Fibroblast of the aortic adventitia (primary cell): ENCODE results near the gene WDHD1. TPM values are rescaled to one million over a fixed set of nuclear protein-coding genes. Genes with fewer than 3 reads are reported as not detected.
A peak's percentile ranks its signal among the peaks of the same experiment; 100 is the strongest.
"Not testable (repeated sequence)": the region's sequence is repeated elsewhere in the genome, so short reads cannot be mapped to it uniquely, and the experiment has no call there.

ENCODE experiments used
- DNase-seq: peaks from one replicate; pipeline ENCODE4 v3.0.0-alpha.2; 2010; ENCODE audit warnings: low read depth
- H3K4me3 ChIP-seq: 2 replicates; pipeline ENCODE4 v1.5.1; 2011; ENCODE audit warnings: low read depth, mild to moderate bottlenecking, control low read depth, low read length, moderate library complexity
- total RNA-seq: library from RNA; depleted of rRNA; stranded (reverse); fragments of >200 nt; gene quantifications from 2 replicates; pipeline ENCODE4 v1.2.3, GENCODE V29; 2012; ENCODE audit warnings: low replicate concordance
- TF ChIP-seq, protein P1 (sequence below): IDR thresholded peaks from 2 replicates; pipeline ENCODE4 v1.5.1; 2011; ENCODE audit warnings: mild to moderate bottlenecking, low read length, control low read depth, inconsistent platforms; ENCODE audit not compliant: insufficient read depth

WDHD1 gene
- total RNA-seq, 1 donor = 27.0 TPM

DNA sequence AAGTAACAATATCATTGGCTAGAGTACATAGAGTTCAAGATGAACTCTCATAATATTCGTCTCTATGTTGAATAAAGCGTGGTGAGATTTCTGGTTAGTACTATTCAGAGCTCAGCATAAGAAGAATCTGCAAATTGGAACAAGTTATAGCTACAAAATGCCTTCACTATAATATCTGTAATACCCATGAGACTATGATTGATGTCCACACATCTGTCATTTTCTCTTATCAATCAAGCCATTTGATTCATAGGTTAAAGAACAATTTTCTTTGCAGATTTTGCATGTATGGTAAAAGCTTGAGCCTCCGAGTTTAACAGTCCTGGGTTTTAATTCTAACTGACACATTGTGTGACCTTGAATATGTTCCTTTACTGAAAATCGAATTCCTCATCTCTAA lies 1.6 kb upstream of the WDHD1 start:
- peak overlapping the region; percentile 96 for H3K4me3 ChIP-seq
- TF ChIP-seq, protein P1, sequence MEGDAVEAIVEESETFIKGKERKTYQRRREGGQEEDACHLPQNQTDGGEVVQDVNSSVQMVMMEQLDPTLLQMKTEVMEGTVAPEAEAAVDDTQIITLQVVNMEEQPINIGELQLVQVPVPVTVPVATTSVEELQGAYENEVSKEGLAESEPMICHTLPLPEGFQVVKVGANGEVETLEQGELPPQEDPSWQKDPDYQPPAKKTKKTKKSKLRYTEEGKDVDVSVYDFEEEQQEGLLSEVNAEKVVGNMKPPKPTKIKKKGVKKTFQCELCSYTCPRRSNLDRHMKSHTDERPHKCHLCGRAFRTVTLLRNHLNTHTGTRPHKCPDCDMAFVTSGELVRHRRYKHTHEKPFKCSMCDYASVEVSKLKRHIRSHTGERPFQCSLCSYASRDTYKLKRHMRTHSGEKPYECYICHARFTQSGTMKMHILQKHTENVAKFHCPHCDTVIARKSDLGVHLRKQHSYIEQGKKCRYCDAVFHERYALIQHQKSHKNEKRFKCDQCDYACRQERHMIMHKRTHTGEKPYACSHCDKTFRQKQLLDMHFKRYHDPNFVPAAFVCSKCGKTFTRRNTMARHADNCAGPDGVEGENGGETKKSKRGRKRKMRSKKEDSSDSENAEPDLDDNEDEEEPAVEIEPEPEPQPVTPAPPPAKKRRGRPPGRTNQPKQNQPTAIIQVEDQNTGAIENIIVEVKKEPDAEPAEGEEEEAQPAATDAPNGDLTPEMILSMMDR = no peak
- DNase-seq = no peak

DNA sequence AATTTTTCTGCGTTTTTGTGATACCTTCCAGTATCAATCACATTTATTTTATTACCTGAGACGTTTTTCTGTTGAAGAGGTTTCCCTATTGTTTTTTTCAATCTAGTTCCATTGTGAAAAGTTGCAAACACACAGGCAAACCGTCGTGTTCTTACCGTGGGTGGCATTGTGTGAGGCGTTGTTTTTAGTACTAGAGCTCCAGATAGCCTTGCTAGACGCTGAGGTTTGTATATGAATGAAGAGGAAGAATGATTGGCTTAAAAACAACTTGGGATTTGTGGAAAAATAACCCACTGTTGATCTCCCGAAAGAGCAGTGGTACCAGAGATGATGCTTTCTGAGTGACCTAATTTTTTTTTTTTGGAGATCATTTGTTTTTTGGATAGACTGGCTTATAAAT lies 1.2 kb upstream of the WDHD1 start:
- TF ChIP-seq, protein P1 = no peak
- DNase-seq = no peak
- peak overlapping the region; percentile 96 for H3K4me3 ChIP-seq

DNA sequence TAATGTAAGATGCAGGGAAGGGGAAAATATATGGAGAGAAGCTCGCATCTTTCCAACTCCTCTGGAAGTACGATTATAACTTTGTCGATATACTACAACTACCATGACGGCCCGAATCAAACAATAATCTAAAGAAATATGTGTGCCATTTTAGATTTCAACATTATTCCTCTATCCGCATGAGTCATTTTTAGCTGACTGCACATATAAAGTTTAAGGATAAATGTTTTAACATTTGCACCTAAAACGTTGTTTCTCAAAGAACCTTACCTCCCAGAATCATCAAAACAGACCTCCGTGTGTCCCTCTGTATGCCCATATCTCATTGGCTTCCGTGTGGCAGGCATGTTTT lies 482 bp downstream of the WDHD1 start:
- TF ChIP-seq, protein P1 = no peak
- peak overlapping the region; percentile 96 for H3K4me3 ChIP-seq
- no peak for DNase-seq

GRCh38 chr14:55025948-55026347 lies 951 bp downstream of the WDHD1 start:
- TF ChIP-seq, protein P1 = no peak
- peak overlapping the region; percentile 96 for H3K4me3 ChIP-seq
- no peak for DNase-seq

- DNase-seq, H3K4me3 ChIP-seq: not testable (repeated sequence)
These were observed 2.5 kb downstream of the WDHD1 start for GRCh38 chr14:55024365-55024764.

- no peak overlapping the region for H3K4me3 ChIP-seq
- DNase-seq = no peak
- TF ChIP-seq, protein P1 = no peak
These were observed 6.8 kb downstream of the WDHD1 start for GRCh38 chr14:55019968-55020554.

DNA sequence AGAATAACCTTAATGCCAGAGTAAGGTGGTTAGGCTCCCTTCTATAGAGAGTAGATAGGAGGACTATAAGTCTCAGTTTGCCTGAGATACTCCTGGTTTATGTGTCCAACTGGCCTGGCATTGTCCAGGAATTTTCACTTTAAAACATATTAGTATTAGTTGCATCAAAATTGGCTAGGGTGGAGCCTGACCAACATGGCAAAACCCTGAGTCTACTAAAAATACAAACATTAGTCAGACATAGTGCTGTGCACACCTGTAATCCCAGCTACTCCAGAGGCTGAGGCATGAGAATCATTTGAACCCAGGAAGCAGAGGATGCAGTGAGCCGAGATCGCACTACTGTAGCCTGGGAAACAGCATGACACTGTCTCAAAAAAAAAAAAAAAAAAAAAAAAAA lies 11.9 kb downstream of the WDHD1 start:
- TF ChIP-seq, protein P1 = no peak
- no peak overlapping the region for H3K4me3 ChIP-seq
- no peak for DNase-seq

DNA sequence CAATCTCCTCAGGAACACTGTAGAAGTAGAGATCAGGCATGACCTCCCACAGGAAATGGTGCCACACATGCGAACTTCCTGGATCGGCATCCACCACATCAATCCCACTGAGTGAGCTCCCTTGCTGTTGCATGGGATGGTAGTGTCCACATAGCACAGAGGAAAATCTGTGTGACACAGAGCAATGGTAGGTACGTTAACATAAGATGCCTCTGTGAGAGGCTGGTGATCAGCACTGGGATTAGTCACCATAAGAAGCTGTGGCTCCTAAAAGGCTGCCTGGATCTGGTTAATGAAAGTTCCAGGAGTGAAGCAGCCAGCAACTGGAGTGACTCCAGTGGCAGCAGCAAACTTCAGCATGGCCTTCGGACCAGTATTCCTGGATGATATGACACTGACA lies 21.8 kb downstream of the WDHD1 start:
- no peak overlapping the region for H3K4me3 ChIP-seq
- DNase-seq = no peak
- TF ChIP-seq, protein P1 = no peak
